GM23338 (cell line): ENCODE results near the gene ZPLD1. TPM values are rescaled to one million over a fixed set of nuclear protein-coding genes. Genes with fewer than 3 reads are reported as not detected.

Source experiments
- ATAC-seq: fragments of 200-7000 bp; cut with Tn5 transposase; 3 replicates; pipeline ENCODE4 v1.9.1; 2020
- DNase-seq: peaks from one replicate; pipeline ENCODE4 v3.0.0-alpha.2; 2015; ENCODE audit warnings: low spot score
- H2AFZ ChIP-seq: fragments of 200-600 bp; sonication (generic); 2 replicates; pipeline ENCODE4 v1.8.0; 2016; ENCODE audit warnings: antibody characterized with exemption, mild to moderate bottlenecking, moderate library complexity
- H3F3A ChIP-seq: fragments of 200-600 bp; sonication (generic); replicated peaks from 2 replicates; pipeline ENCODE4 v1.8.0; 2017; ENCODE audit warnings: antibody characterized with exemption, mixed run types, low read depth
- H3K27ac ChIP-seq: fragments of 200-600 bp; sonication (generic); 2 replicates; pipeline ENCODE4 v1.6.1; 2016; ENCODE audit warnings: low read depth
- H3K27me3 ChIP-seq: fragments of 200-600 bp; sonication (generic); 2 replicates; pipeline ENCODE4 v1.8.0; 2016; ENCODE audit warnings: mild to moderate bottlenecking, mixed run types, moderate library complexity; ENCODE audit not compliant: insufficient read depth
- H3K36me3 ChIP-seq: fragments of 200-600 bp; sonication (generic); 2 replicates; pipeline ENCODE4 v1.8.0; 2016; ENCODE audit warnings: mild to moderate bottlenecking; ENCODE audit not compliant: insufficient read depth
- H3K4me1 ChIP-seq: fragments of 200-600 bp; sonication (generic); 2 replicates; pipeline ENCODE4 v1.8.0; 2016; ENCODE audit warnings: mild to moderate bottlenecking, moderate library complexity; ENCODE audit not compliant: insufficient read depth
- H3K4me2 ChIP-seq: fragments of 200-600 bp; sonication (generic); 2 replicates; pipeline ENCODE4 v1.7.1; 2017; ENCODE audit warnings: mixed run types
- H3K4me3 ChIP-seq: fragments of 200-600 bp; sonication (generic); 2 replicates; pipeline ENCODE4 v1.6.1; 2016; ENCODE audit warnings: mixed run types
- H3K79me2 ChIP-seq: fragments of 200-600 bp; sonication (generic); replicated peaks from 2 replicates; pipeline ENCODE4 v1.8.0; 2017; ENCODE audit warnings: mild to moderate bottlenecking; ENCODE audit not compliant: insufficient read depth
- H3K9me2 ChIP-seq: fragments of 200-600 bp; sonication (generic); 2 replicates; pipeline ENCODE4 v1.8.0; 2017; ENCODE audit not compliant: insufficient read depth
- H4K20me1 ChIP-seq: fragments of 200-600 bp; sonication (generic); replicated peaks from 2 replicates; pipeline ENCODE4 v1.8.0; 2017; ENCODE audit warnings: mild to moderate bottlenecking; ENCODE audit not compliant: insufficient read depth
- H3K27ac Mint-ChIP-seq: 2 replicates; pipeline ENCODE4 v1.8.0; 2020; ENCODE audit warnings: inconsistent platforms, mild to moderate bottlenecking, moderate library complexity, mixed read lengths
- H3K27me3 Mint-ChIP-seq: 3 replicates; pipeline ENCODE4 v1.8.0; 2022; ENCODE audit warnings: low read depth, mild to moderate bottlenecking, moderate library complexity, mixed read lengths, inconsistent platforms; ENCODE audit not compliant: insufficient read depth, poor library complexity
- H3K36me3 Mint-ChIP-seq: 3 replicates; pipeline ENCODE4 v1.8.0; 2021; ENCODE audit warnings: low read depth, mild to moderate bottlenecking, inconsistent platforms, moderate library complexity, mixed read lengths
- H3K4me1 Mint-ChIP-seq: 3 replicates; pipeline ENCODE4 v1.8.0; 2020; ENCODE audit warnings: mild to moderate bottlenecking, inconsistent platforms, mixed read lengths
- H3K4me3 Mint-ChIP-seq: 3 replicates; pipeline ENCODE4 v1.8.0; 2021; ENCODE audit warnings: moderate library complexity, mild to moderate bottlenecking, inconsistent platforms, mixed read lengths
- H3K9me3 Mint-ChIP-seq: 3 replicates; pipeline ENCODE4 v1.8.0; 2020; ENCODE audit warnings: moderate library complexity, mild to moderate bottlenecking, inconsistent platforms, mixed read lengths
- EZH2 ChIP-seq: fragments of 200-600 bp; sonication (generic); IDR thresholded peaks from one replicate; pipeline ENCODE4 v1.8.0; 2017; ENCODE audit warnings: antibody characterized with exemption, mild to moderate bottlenecking, low read depth; ENCODE audit not compliant: unreplicated experiment
- JUNB ChIP-seq: IDR thresholded peaks from one replicate; pipeline ENCODE4 v1.6.1; 2016; ENCODE audit warnings: antibody characterized with exemption; ENCODE audit not compliant: unreplicated experiment
- NANOG ChIP-seq: IDR thresholded peaks from 2 replicates; pipeline ENCODE4 v1.6.1; 2016; ENCODE audit warnings: antibody characterized with exemption, borderline replicate concordance
- POLR2AphosphoS5 ChIP-seq: IDR thresholded peaks from 2 replicates; pipeline ENCODE4 v1.6.1; 2016; ENCODE audit warnings: antibody characterized with exemption, low read depth
- STAT1 ChIP-seq: IDR thresholded peaks from one replicate; pipeline ENCODE4 v1.6.1; 2016; ENCODE audit warnings: antibody characterized with exemption; ENCODE audit not compliant: unreplicated experiment
- ZNF114 ChIP-seq: fragments of 250-450 bp; sonication (Bioruptor Pico); IDR thresholded peaks from 2 replicates; pipeline ENCODE4 v1.5.0; 2020; ENCODE audit warnings: mild to moderate bottlenecking, moderate library complexity
- ZNF331 ChIP-seq: fragments of 250-450 bp; sonication (Bioruptor Pico); IDR thresholded peaks from 2 replicates; pipeline ENCODE4 v1.5.0; 2020; ENCODE audit warnings: low read depth, mild to moderate bottlenecking, moderate library complexity
- polyA plus RNA-seq: library from polyadenylated mRNA; unstranded; fragments of >200 nt; fragmentation: Nextera tagmentation; extraction: Ambion mirVana; gene quantifications from 2 replicates; pipeline ENCODE4 v1.2.1, GENCODE V29; 2016
- total RNA-seq: library from RNA; depleted of rRNA; stranded (reverse); fragments of >200 nt; shearing (Covaris generic); gene quantifications from 2 replicates; pipeline ENCODE4 v1.2.3, GENCODE V29; 2014
- TF ChIP-seq, protein P1 (sequence below): fragments of 250-450 bp; sonication (Bioruptor Pico); IDR thresholded peaks from 2 replicates; pipeline ENCODE4 v1.5.0; 2020; ENCODE audit warnings: mild to moderate bottlenecking, moderate library complexity
- TF ChIP-seq, protein P2 (sequence below), 2 experiments: fragments of 200-600 bp in 1 of 2; sonication (generic) in 1 of 2; conservative IDR thresholded peaks; 2 replicates each; pipeline versions ENCODE4 v1.5.1 to v1.6.1; 2016 to 2017; ENCODE audit warnings: antibody characterized with exemption in 2 of 2, low read depth in 2 of 2, mild to moderate bottlenecking in 2 of 2, moderate library complexity in 1 of 2
- TF ChIP-seq, protein P3 (sequence below): IDR thresholded peaks from one replicate; pipeline ENCODE4 v1.6.1; 2018; ENCODE audit warnings: antibody characterized with exemption; ENCODE audit not compliant: unreplicated experiment

ZPLD1 gene
- total and polyA plus RNA-seq, 2 experiments from 2014 or later, result not detected

GRCh38 chr3:102460579-102460978 is 25.8 kb downstream of the ZPLD1 start (continued):
- TF ChIP-seq, protein P1, sequence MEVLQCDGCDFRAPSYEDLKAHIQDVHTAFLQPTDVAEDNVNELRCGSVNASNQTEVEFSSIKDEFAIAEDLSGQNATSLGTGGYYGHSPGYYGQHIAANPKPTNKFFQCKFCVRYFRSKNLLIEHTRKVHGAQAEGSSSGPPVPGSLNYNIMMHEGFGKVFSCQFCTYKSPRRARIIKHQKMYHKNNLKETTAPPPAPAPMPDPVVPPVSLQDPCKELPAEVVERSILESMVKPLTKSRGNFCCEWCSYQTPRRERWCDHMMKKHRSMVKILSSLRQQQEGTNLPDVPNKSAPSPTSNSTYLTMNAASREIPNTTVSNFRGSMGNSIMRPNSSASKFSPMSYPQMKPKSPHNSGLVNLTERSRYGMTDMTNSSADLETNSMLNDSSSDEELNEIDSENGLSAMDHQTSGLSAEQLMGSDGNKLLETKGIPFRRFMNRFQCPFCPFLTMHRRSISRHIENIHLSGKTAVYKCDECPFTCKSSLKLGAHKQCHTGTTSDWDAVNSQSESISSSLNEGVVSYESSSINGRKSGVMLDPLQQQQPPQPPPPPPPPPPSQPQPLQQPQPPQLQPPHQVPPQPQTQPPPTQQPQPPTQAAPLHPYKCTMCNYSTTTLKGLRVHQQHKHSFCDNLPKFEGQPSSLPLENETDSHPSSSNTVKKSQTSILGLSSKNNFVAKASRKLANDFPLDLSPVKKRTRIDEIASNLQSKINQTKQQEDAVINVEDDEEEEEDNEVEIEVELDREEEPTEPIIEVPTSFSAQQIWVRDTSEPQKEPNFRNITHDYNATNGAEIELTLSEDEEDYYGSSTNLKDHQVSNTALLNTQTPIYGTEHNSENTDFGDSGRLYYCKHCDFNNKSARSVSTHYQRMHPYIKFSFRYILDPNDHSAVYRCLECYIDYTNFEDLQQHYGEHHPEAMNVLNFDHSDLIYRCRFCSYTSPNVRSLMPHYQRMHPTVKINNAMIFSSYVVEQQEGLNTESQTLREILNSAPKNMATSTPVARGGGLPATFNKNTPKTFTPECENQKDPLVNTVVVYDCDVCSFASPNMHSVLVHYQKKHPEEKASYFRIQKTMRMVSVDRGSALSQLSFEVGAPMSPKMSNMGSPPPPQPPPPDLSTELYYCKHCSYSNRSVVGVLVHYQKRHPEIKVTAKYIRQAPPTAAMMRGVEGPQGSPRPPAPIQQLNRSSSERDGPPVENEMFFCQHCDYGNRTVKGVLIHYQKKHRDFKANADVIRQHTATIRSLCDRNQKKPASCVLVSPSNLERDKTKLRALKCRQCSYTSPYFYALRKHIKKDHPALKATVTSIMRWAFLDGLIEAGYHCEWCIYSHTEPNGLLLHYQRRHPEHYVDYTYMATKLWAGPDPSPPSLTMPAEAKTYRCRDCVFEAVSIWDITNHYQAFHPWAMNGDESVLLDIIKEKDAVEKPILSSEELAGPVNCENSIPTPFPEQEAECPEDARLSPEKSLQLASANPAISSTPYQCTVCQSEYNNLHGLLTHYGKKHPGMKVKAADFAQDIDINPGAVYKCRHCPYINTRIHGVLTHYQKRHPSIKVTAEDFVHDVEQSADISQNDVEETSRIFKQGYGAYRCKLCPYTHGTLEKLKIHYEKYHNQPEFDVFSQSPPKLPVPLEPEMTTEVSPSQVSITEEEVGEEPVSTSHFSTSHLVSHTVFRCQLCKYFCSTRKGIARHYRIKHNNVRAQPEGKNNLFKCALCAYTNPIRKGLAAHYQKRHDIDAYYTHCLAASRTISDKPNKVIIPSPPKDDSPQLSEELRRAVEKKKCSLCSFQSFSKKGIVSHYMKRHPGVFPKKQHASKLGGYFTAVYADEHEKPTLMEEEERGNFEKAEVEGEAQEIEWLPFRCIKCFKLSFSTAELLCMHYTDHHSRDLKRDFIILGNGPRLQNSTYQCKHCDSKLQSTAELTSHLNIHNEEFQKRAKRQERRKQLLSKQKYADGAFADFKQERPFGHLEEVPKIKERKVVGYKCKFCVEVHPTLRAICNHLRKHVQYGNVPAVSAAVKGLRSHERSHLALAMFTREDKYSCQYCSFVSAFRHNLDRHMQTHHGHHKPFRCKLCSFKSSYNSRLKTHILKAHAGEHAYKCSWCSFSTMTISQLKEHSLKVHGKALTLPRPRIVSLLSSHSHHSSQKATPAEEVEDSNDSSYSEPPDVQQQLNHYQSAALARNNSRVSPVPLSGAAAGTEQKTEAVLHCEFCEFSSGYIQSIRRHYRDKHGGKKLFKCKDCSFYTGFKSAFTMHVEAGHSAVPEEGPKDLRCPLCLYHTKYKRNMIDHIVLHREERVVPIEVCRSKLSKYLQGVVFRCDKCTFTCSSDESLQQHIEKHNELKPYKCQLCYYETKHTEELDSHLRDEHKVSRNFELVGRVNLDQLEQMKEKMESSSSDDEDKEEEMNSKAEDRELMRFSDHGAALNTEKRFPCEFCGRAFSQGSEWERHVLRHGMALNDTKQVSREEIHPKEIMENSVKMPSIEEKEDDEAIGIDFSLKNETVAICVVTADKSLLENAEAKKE (CRISPR knock-in tag), result no peak
- TF ChIP-seq ZNF114 (CRISPR knock-in tag), result no peak
- no peak for TF ChIP-seq JUNB
- no peak for TF ChIP-seq ZNF331 (CRISPR knock-in tag)
- no peak for TF ChIP-seq NANOG

DNA sequence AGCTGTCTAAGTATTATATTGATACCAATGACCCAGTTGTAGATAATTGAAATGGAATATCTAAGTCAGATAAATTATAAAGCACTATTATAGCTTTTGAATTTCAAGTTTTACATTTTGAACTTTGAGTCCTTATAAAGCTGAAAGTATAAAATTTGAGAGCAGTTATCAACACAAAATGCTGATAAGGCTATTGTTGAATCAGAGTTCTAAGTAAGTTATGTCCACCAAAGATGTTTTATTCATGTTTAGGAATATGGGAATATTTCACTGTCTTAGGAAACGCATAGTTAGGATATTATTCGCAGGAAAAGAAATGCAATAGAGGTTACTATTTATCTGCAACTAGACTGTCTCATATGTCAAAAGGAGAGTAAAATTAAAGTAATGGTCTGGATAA is 29.4 kb downstream of the ZPLD1 start:
- no peak for DNase-seq
- H4K20me1 ChIP-seq, result no peaks in the 10 kb centered on the region
- H3K4me3 ChIP-seq, result no peak overlapping the region
- no peaks in the 10 kb centered on the region for H3F3A ChIP-seq
- H3K9me2 ChIP-seq, result no peaks in the 10 kb centered on the region
- Mint-ChIP-seq H3K27me3 (no peaks in the 10 kb centered on the region), H3K4me3 (no peak overlapping the region), H3K36me3 (no peaks in the 10 kb centered on the region), H3K9me3 (no peaks in the 10 kb centered on the region), H3K4me1 (no peaks in the 10 kb centered on the region), H3K27ac (no peak overlapping the region)
- no peaks in the 10 kb centered on the region for H3K79me2 ChIP-seq
- H3K36me3 ChIP-seq, result no peaks in the 10 kb centered on the region
- no peak overlapping the region for H3K4me2 ChIP-seq
- no peaks in the 10 kb centered on the region for H3K27me3 ChIP-seq
- H3K27ac ChIP-seq, result no peak overlapping the region
- H2AFZ ChIP-seq, result no peak overlapping the region
- ATAC-seq, result no peak
- H3K4me1 ChIP-seq, result no peaks in the 10 kb centered on the region
- TF ChIP-seq JUNB, result no peak
- TF ChIP-seq STAT1, result no peak
- TF ChIP-seq POLR2AphosphoS5, result no peak
- TF ChIP-seq, protein P2, sequence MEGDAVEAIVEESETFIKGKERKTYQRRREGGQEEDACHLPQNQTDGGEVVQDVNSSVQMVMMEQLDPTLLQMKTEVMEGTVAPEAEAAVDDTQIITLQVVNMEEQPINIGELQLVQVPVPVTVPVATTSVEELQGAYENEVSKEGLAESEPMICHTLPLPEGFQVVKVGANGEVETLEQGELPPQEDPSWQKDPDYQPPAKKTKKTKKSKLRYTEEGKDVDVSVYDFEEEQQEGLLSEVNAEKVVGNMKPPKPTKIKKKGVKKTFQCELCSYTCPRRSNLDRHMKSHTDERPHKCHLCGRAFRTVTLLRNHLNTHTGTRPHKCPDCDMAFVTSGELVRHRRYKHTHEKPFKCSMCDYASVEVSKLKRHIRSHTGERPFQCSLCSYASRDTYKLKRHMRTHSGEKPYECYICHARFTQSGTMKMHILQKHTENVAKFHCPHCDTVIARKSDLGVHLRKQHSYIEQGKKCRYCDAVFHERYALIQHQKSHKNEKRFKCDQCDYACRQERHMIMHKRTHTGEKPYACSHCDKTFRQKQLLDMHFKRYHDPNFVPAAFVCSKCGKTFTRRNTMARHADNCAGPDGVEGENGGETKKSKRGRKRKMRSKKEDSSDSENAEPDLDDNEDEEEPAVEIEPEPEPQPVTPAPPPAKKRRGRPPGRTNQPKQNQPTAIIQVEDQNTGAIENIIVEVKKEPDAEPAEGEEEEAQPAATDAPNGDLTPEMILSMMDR (conservative IDR thresholded peaks at IDR 0.05; ENCODE audit: low read depth in 2 of 2), result no peak
- no peak for TF ChIP-seq EZH2
- no peak for TF ChIP-seq ZNF114 (CRISPR knock-in tag)
- TF ChIP-seq, protein P3, sequence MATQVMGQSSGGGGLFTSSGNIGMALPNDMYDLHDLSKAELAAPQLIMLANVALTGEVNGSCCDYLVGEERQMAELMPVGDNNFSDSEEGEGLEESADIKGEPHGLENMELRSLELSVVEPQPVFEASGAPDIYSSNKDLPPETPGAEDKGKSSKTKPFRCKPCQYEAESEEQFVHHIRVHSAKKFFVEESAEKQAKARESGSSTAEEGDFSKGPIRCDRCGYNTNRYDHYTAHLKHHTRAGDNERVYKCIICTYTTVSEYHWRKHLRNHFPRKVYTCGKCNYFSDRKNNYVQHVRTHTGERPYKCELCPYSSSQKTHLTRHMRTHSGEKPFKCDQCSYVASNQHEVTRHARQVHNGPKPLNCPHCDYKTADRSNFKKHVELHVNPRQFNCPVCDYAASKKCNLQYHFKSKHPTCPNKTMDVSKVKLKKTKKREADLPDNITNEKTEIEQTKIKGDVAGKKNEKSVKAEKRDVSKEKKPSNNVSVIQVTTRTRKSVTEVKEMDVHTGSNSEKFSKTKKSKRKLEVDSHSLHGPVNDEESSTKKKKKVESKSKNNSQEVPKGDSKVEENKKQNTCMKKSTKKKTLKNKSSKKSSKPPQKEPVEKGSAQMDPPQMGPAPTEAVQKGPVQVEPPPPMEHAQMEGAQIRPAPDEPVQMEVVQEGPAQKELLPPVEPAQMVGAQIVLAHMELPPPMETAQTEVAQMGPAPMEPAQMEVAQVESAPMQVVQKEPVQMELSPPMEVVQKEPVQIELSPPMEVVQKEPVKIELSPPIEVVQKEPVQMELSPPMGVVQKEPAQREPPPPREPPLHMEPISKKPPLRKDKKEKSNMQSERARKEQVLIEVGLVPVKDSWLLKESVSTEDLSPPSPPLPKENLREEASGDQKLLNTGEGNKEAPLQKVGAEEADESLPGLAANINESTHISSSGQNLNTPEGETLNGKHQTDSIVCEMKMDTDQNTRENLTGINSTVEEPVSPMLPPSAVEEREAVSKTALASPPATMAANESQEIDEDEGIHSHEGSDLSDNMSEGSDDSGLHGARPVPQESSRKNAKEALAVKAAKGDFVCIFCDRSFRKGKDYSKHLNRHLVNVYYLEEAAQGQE, result no peak
- TF ChIP-seq ZNF331 (CRISPR knock-in tag), result no peak
